ENCODE results near the gene ZBTB11.
"Not testable (repeated sequence)": the region's sequence is repeated elsewhere in the genome, so short reads cannot be mapped to it uniquely, and the experiment has no call there.

Gene ZBTB11

DNA sequence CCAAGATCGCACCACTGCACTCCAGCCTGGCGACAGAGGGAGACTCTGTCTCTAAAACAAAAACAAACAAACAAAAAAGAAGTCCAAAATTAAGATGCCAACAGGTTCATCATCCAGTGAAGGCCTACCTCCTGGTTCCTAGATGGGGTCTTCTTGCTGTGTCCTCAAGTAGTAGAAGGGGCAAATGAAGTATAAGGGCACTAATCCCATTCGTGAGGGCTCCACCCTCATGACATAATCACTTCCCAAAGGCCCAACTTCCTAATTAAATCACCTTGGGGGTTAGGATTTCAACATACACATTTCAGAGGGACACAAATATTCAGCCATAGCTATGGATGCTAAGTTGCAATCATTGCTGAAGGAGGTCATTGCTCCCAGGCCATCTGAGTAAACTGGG is 57.2 kb downstream of the ZBTB11 start:
- Histone ChIP-seq H3K9ac (ENCODE audit: low read length in 5 of 5) (no peak overlapping the region), H3K9me3 (ENCODE audit: control insufficient read depth in 5 of 5, low read length in 5 of 5) (peaks cover 0 to 5% (median 0%) of the 10 kb centered on the region in 5 donors), H3K27ac (ENCODE audit: low read depth, low read length) (no peak overlapping the region), H3K36me3 (ENCODE audit: control insufficient read depth in 5 of 5, insufficient read depth in 5 of 5, low read length in 5 of 5) (no peaks in the 10 kb centered on the region), H3K4me3 (ENCODE audit: low read depth in 1 of 5, low read length in 5 of 5) (no peak overlapping the region), H3K4me1 (ENCODE audit: control insufficient read depth in 5 of 5, insufficient read depth in 5 of 5, low read length in 5 of 5) (no peaks in the 10 kb centered on the region), H3K27me3 (ENCODE audit: control insufficient read depth in 5 of 5, insufficient read depth in 4 of 5, low read length in 5 of 5) (no peaks in the 10 kb centered on the region)

DNA sequence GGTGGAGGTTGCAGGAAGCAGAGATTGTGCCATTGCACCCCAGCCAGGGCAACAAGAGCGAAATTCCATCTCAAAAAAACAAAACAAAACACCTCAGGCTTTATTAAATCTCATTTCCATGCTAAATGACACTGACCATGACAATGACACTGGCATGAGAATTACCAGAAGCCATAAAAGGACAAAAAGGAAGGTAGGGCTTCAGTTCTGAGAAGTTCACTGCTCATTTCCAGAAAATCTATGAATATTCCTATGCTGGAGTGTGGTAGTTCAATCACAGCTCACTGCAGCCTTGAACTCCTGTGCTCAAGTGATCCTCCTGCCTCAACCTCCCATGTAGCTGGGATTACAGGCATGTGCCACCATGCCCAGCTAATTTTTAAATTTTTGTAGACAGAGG is 58.2 kb downstream of the ZBTB11 start:
- no peaks in the 10 kb centered on the region for H3K4me1 ChIP-seq (ENCODE audit: control insufficient read depth in 5 of 5, insufficient read depth in 5 of 5, low read length in 5 of 5)
- no peak overlapping the region for H3K27ac ChIP-seq (ENCODE audit: low read depth, low read length)
- H3K9me3 ChIP-seq (ENCODE audit: control insufficient read depth in 5 of 5, low read length in 5 of 5), result peaks cover 0 to 5% (median 0%) of the 10 kb centered on the region in 5 donors
- H3K9ac ChIP-seq (ENCODE audit: low read length in 5 of 5), result no peak overlapping the region
- H3K27me3 ChIP-seq (ENCODE audit: control insufficient read depth in 5 of 5, insufficient read depth in 4 of 5, low read length in 5 of 5), result no peaks in the 10 kb centered on the region
- no peak overlapping the region for H3K4me3 ChIP-seq (ENCODE audit: low read depth in 1 of 5, low read length in 5 of 5)
- no peaks in the 10 kb centered on the region for H3K36me3 ChIP-seq (ENCODE audit: control insufficient read depth in 5 of 5, insufficient read depth in 5 of 5, low read length in 5 of 5)

DNA sequence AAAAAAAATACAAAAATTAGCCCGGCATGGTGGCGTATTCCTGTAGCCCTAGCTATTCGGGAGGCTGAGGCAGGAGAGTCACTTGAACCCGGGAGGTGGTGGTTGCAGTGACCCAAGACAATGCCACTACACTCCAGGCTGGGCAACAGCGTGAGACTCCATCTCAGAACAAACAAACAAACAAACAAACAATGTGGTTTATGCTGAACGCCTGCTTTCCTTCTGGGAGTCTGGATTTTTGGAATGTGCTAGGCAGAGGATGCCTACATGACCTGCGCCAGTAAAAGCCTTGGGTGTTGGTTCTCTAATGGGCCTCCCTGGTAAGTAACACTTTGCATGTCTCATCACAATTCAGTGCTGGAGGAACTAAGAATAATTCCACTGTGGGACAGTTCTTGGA is 59.5 kb downstream of the ZBTB11 start:
- no peak overlapping the region for H3K9ac ChIP-seq (ENCODE audit: low read length in 5 of 5)
- no peak overlapping the region for H3K27ac ChIP-seq (ENCODE audit: low read depth, low read length)
- no peaks in the 10 kb centered on the region for H3K36me3 ChIP-seq (ENCODE audit: control insufficient read depth in 5 of 5, insufficient read depth in 5 of 5, low read length in 5 of 5)
- no peaks in the 10 kb centered on the region for H3K27me3 ChIP-seq (ENCODE audit: control insufficient read depth in 5 of 5, insufficient read depth in 4 of 5, low read length in 5 of 5)
- peaks cover 0 to 5% (median 0%) of the 10 kb centered on the region in 5 donors for H3K9me3 ChIP-seq (ENCODE audit: control insufficient read depth in 5 of 5, low read length in 5 of 5)
- no peaks in the 10 kb centered on the region for H3K4me1 ChIP-seq (ENCODE audit: control insufficient read depth in 5 of 5, insufficient read depth in 5 of 5, low read length in 5 of 5)
- H3K4me3 ChIP-seq (ENCODE audit: low read depth in 1 of 5, low read length in 5 of 5), result no peak overlapping the region

- Histone ChIP-seq H3K27ac (ENCODE audit: low read depth, low read length) (no peak overlapping the region), H3K36me3 (ENCODE audit: control insufficient read depth in 5 of 5, insufficient read depth in 5 of 5, low read length in 5 of 5) (no peaks in the 10 kb centered on the region), H3K9ac (ENCODE audit: low read length in 5 of 5) (no peak overlapping the region), H3K4me3 (ENCODE audit: low read depth in 1 of 5, low read length in 5 of 5) (no peak overlapping the region), H3K27me3 (ENCODE audit: control insufficient read depth in 5 of 5, insufficient read depth in 4 of 5, low read length in 5 of 5) (no peaks in the 10 kb centered on the region), H3K4me1 (ENCODE audit: control insufficient read depth in 5 of 5, insufficient read depth in 5 of 5, low read length in 5 of 5) (no peaks in the 10 kb centered on the region), H3K9me3 (ENCODE audit: control insufficient read depth in 5 of 5, low read length in 5 of 5) (peaks cover 0 to 5% (median 0%) of the 10 kb centered on the region in 5 donors)
These were observed 61.4 kb downstream of the ZBTB11 start for GRCh38 chr3:101615525-101615924.

DNA sequence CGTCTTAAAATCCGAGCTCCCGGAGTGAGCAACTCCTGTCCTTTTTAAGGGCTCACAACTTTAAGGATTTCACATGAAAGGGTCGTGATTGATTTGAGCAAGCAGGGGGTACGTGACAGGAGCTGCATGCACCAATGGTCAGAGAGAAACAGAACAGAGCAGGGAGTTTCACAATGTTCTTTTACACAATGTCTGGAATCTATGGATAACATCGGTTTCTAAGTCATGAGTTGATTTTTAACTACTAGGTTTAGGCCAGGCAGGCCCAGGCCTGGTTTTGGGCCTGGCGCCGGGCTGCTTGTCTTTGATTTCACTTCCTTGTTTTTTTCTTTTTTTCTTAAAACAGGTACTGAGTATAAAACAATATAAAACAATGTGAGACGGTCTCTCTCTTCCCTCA is 63.9 kb downstream of the ZBTB11 start:
- H3K27me3 ChIP-seq (ENCODE audit: control insufficient read depth in 5 of 5, insufficient read depth in 4 of 5, low read length in 5 of 5); H3K4me1 ChIP-seq (ENCODE audit: control insufficient read depth in 5 of 5, insufficient read depth in 5 of 5, low read length in 5 of 5); H3K36me3 ChIP-seq (ENCODE audit: control insufficient read depth in 5 of 5, insufficient read depth in 5 of 5, low read length in 5 of 5); H3K9me3 ChIP-seq (ENCODE audit: control insufficient read depth in 5 of 5, low read length in 5 of 5); H3K27ac ChIP-seq (ENCODE audit: low read depth, low read length); H3K4me3 ChIP-seq (ENCODE audit: low read depth in 1 of 5, low read length in 5 of 5); H3K9ac ChIP-seq (ENCODE audit: low read length in 5 of 5): not testable (repeated sequence)

- Histone ChIP-seq H3K27me3 (ENCODE audit: control insufficient read depth in 5 of 5, insufficient read depth in 4 of 5, low read length in 5 of 5) (no peaks in the 10 kb centered on the region), H3K4me3 (ENCODE audit: low read depth in 1 of 5, low read length in 5 of 5) (no peak overlapping the region), H3K27ac (ENCODE audit: low read depth, low read length) (no peak overlapping the region), H3K36me3 (ENCODE audit: control insufficient read depth in 5 of 5, insufficient read depth in 5 of 5, low read length in 5 of 5) (no peaks in the 10 kb centered on the region), H3K4me1 (ENCODE audit: control insufficient read depth in 5 of 5, insufficient read depth in 5 of 5, low read length in 5 of 5) (no peaks in the 10 kb centered on the region), H3K9me3 (ENCODE audit: control insufficient read depth in 5 of 5, low read length in 5 of 5) (no peaks in the 10 kb centered on the region), H3K9ac (ENCODE audit: low read length in 5 of 5) (no peak overlapping the region)
These were observed 65.9 kb downstream of the ZBTB11 start for GRCh38 chr3:101611023-101611422.

DNA sequence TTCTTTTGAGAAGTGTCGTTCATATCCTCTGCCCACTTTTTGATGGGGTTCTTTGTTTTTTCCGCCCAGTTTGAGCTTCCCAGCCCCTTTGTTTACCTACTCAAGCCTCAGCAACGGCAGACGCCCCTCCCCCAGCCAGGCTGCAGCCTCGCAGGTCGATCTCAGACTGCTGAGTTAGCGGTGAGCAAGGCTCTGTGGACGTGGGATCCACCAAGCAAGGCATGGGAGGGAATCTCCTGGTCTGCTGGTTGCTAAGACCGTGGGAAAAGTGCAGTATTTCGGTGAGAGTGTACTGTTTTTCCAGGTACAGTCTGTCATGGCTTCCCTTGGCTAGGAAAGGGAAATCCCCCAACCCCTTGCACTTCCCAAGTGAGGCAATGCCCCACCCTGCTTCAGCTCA is 71.5 kb downstream of the ZBTB11 start:
- H3K4me3 ChIP-seq (ENCODE audit: low read depth in 1 of 5, low read length in 5 of 5); H3K4me1 ChIP-seq (ENCODE audit: control insufficient read depth in 5 of 5, insufficient read depth in 5 of 5, low read length in 5 of 5); H3K9ac ChIP-seq (ENCODE audit: low read length in 5 of 5); H3K36me3 ChIP-seq (ENCODE audit: control insufficient read depth in 5 of 5, insufficient read depth in 5 of 5, low read length in 5 of 5); H3K27ac ChIP-seq (ENCODE audit: low read depth, low read length); H3K27me3 ChIP-seq (ENCODE audit: control insufficient read depth in 5 of 5, insufficient read depth in 4 of 5, low read length in 5 of 5); H3K9me3 ChIP-seq (ENCODE audit: control insufficient read depth in 5 of 5, low read length in 5 of 5): not testable (repeated sequence)

DNA sequence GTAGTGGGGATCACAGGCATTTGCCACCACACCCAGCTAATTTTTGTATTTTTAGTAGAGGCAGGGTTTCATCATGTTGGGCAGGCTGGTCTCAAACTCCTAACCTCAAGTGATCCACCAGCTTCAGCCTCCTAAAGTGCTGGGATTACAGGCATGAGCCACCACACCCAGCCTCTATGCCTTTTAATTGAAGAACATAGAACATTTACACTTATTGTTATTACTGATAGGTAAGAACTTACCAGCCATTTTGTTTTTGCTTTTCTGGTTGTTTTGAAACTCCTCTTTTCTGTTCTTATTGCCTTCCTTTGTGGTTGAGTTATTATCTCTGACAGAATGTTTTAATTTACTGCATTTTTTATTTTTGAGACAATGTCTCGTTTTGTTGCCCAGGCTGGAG is 73.7 kb downstream of the ZBTB11 start:
- H3K9me3 ChIP-seq (ENCODE audit: control insufficient read depth in 5 of 5, low read length in 5 of 5), result no peaks in the 10 kb centered on the region
- no peak overlapping the region for H3K27ac ChIP-seq (ENCODE audit: low read depth, low read length)
- no peaks in the 10 kb centered on the region for H3K4me1 ChIP-seq (ENCODE audit: control insufficient read depth in 5 of 5, insufficient read depth in 5 of 5, low read length in 5 of 5)
- H3K9ac ChIP-seq (ENCODE audit: low read length in 5 of 5), result no peak overlapping the region
- no peaks in the 10 kb centered on the region for H3K27me3 ChIP-seq (ENCODE audit: control insufficient read depth in 5 of 5, insufficient read depth in 4 of 5, low read length in 5 of 5)
- peaks cover 0 to 4% (median 0%) of the 10 kb centered on the region in 5 donors for H3K36me3 ChIP-seq (ENCODE audit: control insufficient read depth in 5 of 5, insufficient read depth in 5 of 5, low read length in 5 of 5)
- H3K4me3 ChIP-seq (ENCODE audit: low read depth in 1 of 5, low read length in 5 of 5), result no peak overlapping the region

- Histone ChIP-seq H3K36me3 (ENCODE audit: control insufficient read depth in 5 of 5, insufficient read depth in 5 of 5, low read length in 5 of 5) (peaks cover 0 to 5% (median 0%) of the 10 kb centered on the region in 5 donors), H3K27ac (ENCODE audit: low read depth, low read length) (no peak overlapping the region), H3K9me3 (ENCODE audit: control insufficient read depth in 5 of 5, low read length in 5 of 5) (no peaks in the 10 kb centered on the region), H3K4me1 (ENCODE audit: control insufficient read depth in 5 of 5, insufficient read depth in 5 of 5, low read length in 5 of 5) (no peaks in the 10 kb centered on the region), H3K27me3 (ENCODE audit: control insufficient read depth in 5 of 5, insufficient read depth in 4 of 5, low read length in 5 of 5) (no peaks in the 10 kb centered on the region), H3K9ac (ENCODE audit: low read length in 5 of 5) (no peak overlapping the region), H3K4me3 (ENCODE audit: low read depth in 1 of 5, low read length in 5 of 5) (no peak overlapping the region)
These were observed 74.2 kb downstream of the ZBTB11 start for GRCh38 chr3:101602731-101603130.
